Smooth muscle cell (in vitro differentiated cells): ENCODE measurements around the gene APOL3. TPM values are rescaled to one million over a fixed set of nuclear protein-coding genes. Genes with fewer than 3 reads are reported as not detected.

ENCODE experiments used
- DNase-seq: peaks from one replicate; lab custom pipeline; 2025; ENCODE audit not compliant: unreplicated experiment; lab: John Stamatoyannopoulos, UW
- H2AFZ ChIP-seq: fragments of 200-600 bp; sonication (generic); 2 replicates; pipeline ENCODE4 v1.6.0; 2016; ENCODE audit warnings: antibody characterized with exemption, low read depth, mild to moderate bottlenecking
- H3F3A ChIP-seq: fragments of 200-600 bp; sonication (generic); 2 replicates; pipeline ENCODE4 v1.6.0; 2017; ENCODE audit warnings: antibody characterized with exemption, low read depth
- H3K27ac ChIP-seq: fragments of 200-600 bp; sonication (generic); 2 replicates; pipeline ENCODE4 v1.5.1; 2016; ENCODE audit warnings: low read depth, mild to moderate bottlenecking
- H3K27me3 ChIP-seq: fragments of 200-600 bp; sonication (generic); 2 replicates; pipeline ENCODE4 v1.6.1; 2016; ENCODE audit warnings: low read depth, mild to moderate bottlenecking
- H3K36me3 ChIP-seq: fragments of 200-600 bp; sonication (generic); 2 replicates; pipeline ENCODE4 v1.5.1; 2016; ENCODE audit warnings: low read depth
- H3K4me1 ChIP-seq: fragments of 200-600 bp; sonication (generic); 2 replicates; pipeline ENCODE4 v1.5.1; 2016; ENCODE audit warnings: low read depth
- H3K4me2 ChIP-seq: fragments of 200-600 bp; sonication (generic); 2 replicates; pipeline ENCODE4 v1.6.0; 2016; ENCODE audit warnings: mild to moderate bottlenecking
- H3K4me3 ChIP-seq: fragments of 200-600 bp; sonication (generic); 2 replicates; pipeline ENCODE4 v1.5.1; 2016; ENCODE audit warnings: mild to moderate bottlenecking
- H3K79me2 ChIP-seq: fragments of 200-600 bp; sonication (generic); 2 replicates; pipeline ENCODE4 v1.6.0; 2016; ENCODE audit warnings: low read depth, mild to moderate bottlenecking
- H3K9ac ChIP-seq: fragments of 200-600 bp; sonication (generic); 2 replicates; pipeline ENCODE4 v1.6.0; 2016; ENCODE audit warnings: low read depth
- H3K9me3 ChIP-seq: fragments of 200-600 bp; sonication (generic); replicated peaks from 2 replicates; pipeline ENCODE4 v1.5.1; 2016; ENCODE audit warnings: low read depth
- H4K20me1 ChIP-seq: fragments of 200-600 bp; sonication (generic); 2 replicates; pipeline ENCODE4 v1.6.0; 2016; ENCODE audit warnings: low read depth
- CTCF ChIP-seq: fragments of 200-600 bp; sonication (generic); IDR thresholded peaks from 2 replicates; pipeline ENCODE4 v1.5.1; 2017; ENCODE audit warnings: borderline replicate concordance, mild to moderate bottlenecking, antibody characterized with exemption; ENCODE audit not compliant: insufficient read depth, poor library complexity, severe bottlenecking
- WGBS: methylation state at CpG from one replicate; pipeline ENCODE4 v1.1.7; 2016; ENCODE audit warnings: low lambda C conversion rate; 5-methylcytosine and 5-hydroxymethylcytosine counted together
- polyA plus RNA-seq: library from polyadenylated mRNA; unstranded; fragments of >200 nt; fragmentation: Nextera tagmentation; extraction: Ambion mirVana; gene quantifications from 2 replicates; pipeline ENCODE4 v1.2.1, GENCODE V29; 2016
- total RNA-seq: library from RNA; depleted of rRNA; stranded (reverse); fragments of >200 nt; gene quantifications from 2 replicates; pipeline ENCODE4 v1.2.3, GENCODE V29; 2014

Gene APOL3
- total and polyA plus RNA-seq, 2 experiments from 2014 or later, result 0.24 to 0.40 TPM

GRCh38 chr22:36182857-36183256, 22.3 kb upstream of the APOL3 start:
- Histone ChIP-seq H3K27ac (no peak overlapping the region), H2AFZ (no peak overlapping the region)
- TF ChIP-seq CTCF, result no peak

GRCh38 chr22:36182056-36182455, 21.5 kb upstream of the APOL3 start:
- WGBS, result 86% methylated on average over 7 of the region's 7 CpGs
- H3K4me2 ChIP-seq, result no peak overlapping the region
- H2AFZ ChIP-seq, result no peak overlapping the region
- no peaks in the 10 kb centered on the region for H4K20me1 ChIP-seq
- H3K27me3 ChIP-seq, result no peaks in the 10 kb centered on the region
- no peaks in the 10 kb centered on the region for H3K79me2 ChIP-seq
- DNase-seq, result no peak
- no peaks in the 10 kb centered on the region for H3K4me1 ChIP-seq
- H3K9me3 ChIP-seq, result no peaks in the 10 kb centered on the region
- H3F3A ChIP-seq, result no peaks in the 10 kb centered on the region
- H3K4me3 ChIP-seq, result no peak overlapping the region
- H3K9ac ChIP-seq, result no peak overlapping the region
- no peak for TF ChIP-seq CTCF
- H3K36me3 ChIP-seq, result no peaks in the 10 kb centered on the region
- no peak overlapping the region for H3K27ac ChIP-seq

More at GRCh38 chr22:36182857-36183256, 22.3 kb upstream of the APOL3 start:
- Histone ChIP-seq H3K9ac (no peak overlapping the region), H3K79me2 (no peaks in the 10 kb centered on the region), H3K4me3 (no peak overlapping the region), H3K4me2 (no peak overlapping the region), H3K9me3 (no peaks in the 10 kb centered on the region), H3F3A (no peaks in the 10 kb centered on the region), H3K27me3 (no peaks in the 10 kb centered on the region), H3K36me3 (no peaks in the 10 kb centered on the region), H3K4me1 (no peaks in the 10 kb centered on the region), H4K20me1 (no peaks in the 10 kb centered on the region)
- no peak for DNase-seq
- 94% methylated on average over 6 of the region's 6 CpGs for WGBS

- no peaks in the 10 kb centered on the region for H3K27me3 ChIP-seq
- H3F3A ChIP-seq, result no peaks in the 10 kb centered on the region
- no peak overlapping the region for H2AFZ ChIP-seq
- no peak overlapping the region for H3K4me2 ChIP-seq
- no peak for TF ChIP-seq CTCF
- no peak overlapping the region for H3K9ac ChIP-seq
- no peaks in the 10 kb centered on the region for H4K20me1 ChIP-seq
- no peaks in the 10 kb centered on the region for H3K79me2 ChIP-seq
- H3K4me1 ChIP-seq, result no peaks in the 10 kb centered on the region
- no peaks in the 10 kb centered on the region for H3K36me3 ChIP-seq
- H3K4me3 ChIP-seq, result no peak overlapping the region
- 88% methylated on average over 6 of the region's 6 CpGs for WGBS
- no peaks in the 10 kb centered on the region for H3K9me3 ChIP-seq
- H3K27ac ChIP-seq, result no peak overlapping the region
- no peak for DNase-seq
These were observed 20.4 kb upstream of the APOL3 start for GRCh38 chr22:36180928-36181327.

- Histone ChIP-seq H3K4me2 (no peak overlapping the region), H3K9me3 (no peaks in the 10 kb centered on the region), H3K4me3 (no peak overlapping the region), H3K27ac (no peak overlapping the region), H3K4me1 (no peaks in the 10 kb centered on the region), H2AFZ (no peak overlapping the region), H3K79me2 (no peaks in the 10 kb centered on the region), H3F3A (no peaks in the 10 kb centered on the region), H3K9ac (no peak overlapping the region), H3K36me3 (no peaks in the 10 kb centered on the region), H3K27me3 (no peaks in the 10 kb centered on the region), H4K20me1 (no peaks in the 10 kb centered on the region)
- WGBS, result 57% methylated on average over 22 of the region's 22 CpGs
- DNase-seq, result peak; percentile 58
- TF ChIP-seq CTCF, result peak; percentile 72
These were observed 19.7 kb upstream of the APOL3 start for GRCh38 chr22:36180038-36180880.
